ENCODE results near the gene TMEM232.
"Not testable (repeated sequence)": the region's sequence is repeated elsewhere in the genome, so short reads cannot be mapped to it uniquely, and the experiment has no call there.

The TMEM232 gene

DNA sequence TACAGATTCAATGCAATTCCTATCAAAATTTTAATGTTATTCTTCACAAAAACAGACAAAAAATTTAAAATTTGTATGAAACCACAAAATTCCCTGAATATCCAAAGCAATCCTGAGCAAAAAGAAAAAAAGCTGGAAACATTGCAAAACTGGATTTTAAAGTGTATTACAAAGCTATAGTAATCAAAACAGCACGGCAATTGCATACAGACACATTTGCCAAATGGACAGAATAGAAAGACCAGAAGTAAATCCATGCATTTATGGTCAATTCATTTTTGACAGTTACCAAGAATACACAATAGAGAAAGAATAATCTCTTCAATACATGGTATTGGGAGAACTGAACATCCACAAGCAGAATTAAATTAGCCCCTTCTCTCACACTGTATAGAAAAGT, 110.5 kb downstream of the TMEM232 start:
- DNase-seq = no peak

- no peak for DNase-seq
Measured at GRCh38 chr5:110612794-110613247, 113.7 kb downstream of the TMEM232 start.

DNA sequence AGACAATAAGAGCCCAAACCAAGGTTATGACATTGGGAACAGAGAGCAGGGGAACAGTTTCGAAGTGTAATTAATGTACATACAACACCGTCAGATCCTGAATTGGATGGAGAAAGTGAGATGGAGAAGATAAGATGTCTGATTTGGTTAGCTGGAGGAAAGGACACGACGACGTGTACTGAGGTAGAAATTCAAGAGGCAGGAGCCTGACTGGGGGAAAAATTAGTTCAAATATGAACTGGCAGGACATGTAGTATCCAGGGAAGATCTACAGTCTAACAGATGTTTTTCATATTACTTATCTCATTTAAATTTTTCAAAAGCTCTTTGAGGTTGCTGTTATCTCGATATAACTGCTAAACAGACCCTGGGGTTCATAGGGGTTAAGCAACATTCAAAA, 114.7 kb downstream of the TMEM232 start:
- DNase-seq = no peak

GRCh38 chr5:110594866-110595265, 131.6 kb downstream of the TMEM232 start:
- no peak for DNase-seq

DNA sequence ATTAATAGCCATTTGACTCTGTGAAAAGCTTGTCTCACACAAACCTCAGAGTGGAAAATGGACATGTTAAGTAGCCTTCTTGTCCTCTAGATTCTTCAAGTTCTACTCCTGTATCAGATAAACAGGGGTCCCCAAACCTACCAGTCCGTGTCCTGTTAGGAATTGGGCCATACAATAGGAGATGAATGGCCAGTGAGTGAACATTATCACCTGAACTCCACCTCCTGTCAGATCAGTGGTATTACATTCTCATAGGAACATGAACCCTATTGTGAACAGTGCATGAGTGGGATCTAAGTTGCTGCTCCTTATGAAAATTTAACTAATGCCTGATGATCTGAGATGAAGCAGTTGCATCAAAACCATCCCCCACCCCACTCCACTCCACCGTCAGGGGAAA, 136.3 kb downstream of the TMEM232 start:
- DNase-seq = peak; percentile 3

DNA sequence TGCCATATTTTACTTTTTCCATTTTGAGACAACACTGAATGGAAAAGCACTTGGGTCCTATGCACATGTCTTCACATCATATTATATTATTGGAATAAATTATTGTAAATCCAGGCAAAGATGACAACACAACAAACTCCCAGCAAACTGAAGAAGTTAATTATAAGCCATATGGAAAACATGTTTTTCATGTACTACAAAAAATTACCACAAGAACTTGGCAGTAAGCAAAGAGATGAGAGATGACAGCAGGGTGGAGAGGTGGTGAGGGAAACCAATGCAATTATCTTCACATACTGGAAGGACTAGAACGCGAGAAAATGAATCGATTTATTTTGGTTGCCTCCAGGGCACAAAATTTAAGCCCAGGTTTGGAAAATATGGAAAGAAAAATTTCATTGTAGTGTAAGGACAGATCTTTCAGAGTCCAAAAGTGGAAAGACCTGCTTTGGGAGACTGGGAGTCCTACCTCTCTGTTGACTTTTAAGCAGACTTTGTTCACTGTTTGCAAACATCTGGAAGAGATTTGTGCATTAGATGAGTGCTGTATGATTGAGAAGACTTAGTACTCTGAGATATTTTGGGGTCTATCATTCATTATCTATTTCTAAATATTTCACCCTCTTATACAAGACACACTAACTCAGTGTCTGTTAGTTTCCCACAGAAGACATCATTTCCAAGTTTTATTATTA, 138.0 kb downstream of the TMEM232 start:
- DNase-seq = no peak

DNA sequence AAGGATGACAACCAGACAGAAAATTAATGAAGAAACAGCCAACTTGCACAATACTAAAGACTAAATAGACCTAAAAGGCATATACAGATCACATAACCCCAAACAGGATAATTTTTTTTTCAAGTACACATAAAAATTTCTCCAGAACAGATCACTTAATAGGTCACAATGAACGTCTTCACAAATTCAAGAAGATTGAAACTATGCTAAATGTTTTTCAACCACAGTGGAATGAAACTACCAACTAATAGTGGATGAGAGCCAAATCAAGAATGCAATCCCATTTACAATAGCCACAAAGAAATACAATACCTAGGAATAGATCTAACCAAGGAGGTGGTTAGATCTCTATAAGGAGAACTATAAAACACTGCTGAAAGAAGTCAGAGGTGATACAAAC, 145.8 kb downstream of the TMEM232 start:
- no peak for DNase-seq

- no peak for DNase-seq
Measured at GRCh38 chr5:110572729-110573128, 153.7 kb downstream of the TMEM232 start.

GRCh38 chr5:110562191-110562590, 164.3 kb downstream of the TMEM232 start:
- DNase-seq = no peak

DNA sequence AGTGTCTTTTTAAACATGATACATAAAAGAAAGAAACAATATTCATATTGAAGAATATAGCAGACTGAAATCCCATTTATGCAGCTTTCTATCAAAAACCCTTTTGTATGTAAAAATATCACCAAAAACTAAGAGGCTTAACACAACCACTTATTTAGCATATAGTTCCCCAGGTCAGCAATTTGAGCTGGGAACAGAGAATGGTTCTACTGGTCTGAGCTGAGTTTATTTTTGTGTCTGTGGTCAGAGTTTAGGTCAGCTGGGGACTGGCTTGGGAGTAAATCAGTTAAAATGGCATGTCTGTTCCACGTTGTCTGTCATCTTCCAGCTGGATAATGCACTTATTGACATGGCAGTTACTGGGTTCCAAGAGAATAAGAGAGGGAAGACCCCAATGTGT, 165.0 kb downstream of the TMEM232 start:
- DNase-seq = no peak

DNA sequence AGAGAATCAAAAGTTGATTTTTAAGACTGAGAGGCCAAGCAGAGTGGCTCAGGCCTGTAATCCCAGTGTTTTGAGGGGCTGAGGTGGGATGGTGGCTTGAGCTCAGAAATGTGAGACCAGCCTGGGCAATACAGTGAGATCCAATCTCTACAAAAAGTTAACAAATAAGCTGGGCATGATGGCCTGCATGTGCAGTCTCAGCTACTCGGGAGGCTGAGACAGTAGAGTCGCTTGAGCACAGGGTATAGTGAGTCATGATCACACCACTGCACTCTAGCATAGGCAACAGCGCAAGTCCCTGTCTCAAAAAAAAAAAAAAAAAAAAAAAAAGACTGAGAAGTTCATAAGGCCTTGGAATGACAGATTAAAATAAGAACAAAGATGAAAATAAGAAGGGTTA, 177.2 kb downstream of the TMEM232 start:
- no peak for DNase-seq

- DNase-seq = no peak
Measured at GRCh38 chr5:110548171-110548570, 178.3 kb downstream of the TMEM232 start.

- no peak for DNase-seq
Measured at GRCh38 chr5:110547495-110547894, 179.0 kb downstream of the TMEM232 start.

DNA sequence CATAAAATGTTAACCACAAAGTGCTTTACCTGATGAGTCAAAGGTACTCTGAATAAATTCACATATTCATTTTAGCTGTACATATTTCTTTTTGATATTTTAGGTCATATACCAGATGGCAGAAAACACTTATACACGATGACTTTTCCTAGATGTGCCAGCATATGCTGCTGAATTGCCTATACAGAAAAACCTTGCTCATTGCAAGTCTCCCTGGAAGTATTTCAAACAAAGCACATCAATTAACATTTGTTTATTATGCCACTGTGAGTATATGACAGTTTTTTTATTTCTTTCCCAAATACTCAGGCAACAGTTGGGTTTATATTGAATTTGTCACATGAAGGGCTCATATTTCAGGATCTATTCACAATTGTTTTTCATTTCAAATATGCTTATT, 180.8 kb downstream of the TMEM232 start:
- DNase-seq = no peak

GRCh38 chr5:110544603-110545002, 181.9 kb downstream of the TMEM232 start:
- DNase-seq = no peak

DNA sequence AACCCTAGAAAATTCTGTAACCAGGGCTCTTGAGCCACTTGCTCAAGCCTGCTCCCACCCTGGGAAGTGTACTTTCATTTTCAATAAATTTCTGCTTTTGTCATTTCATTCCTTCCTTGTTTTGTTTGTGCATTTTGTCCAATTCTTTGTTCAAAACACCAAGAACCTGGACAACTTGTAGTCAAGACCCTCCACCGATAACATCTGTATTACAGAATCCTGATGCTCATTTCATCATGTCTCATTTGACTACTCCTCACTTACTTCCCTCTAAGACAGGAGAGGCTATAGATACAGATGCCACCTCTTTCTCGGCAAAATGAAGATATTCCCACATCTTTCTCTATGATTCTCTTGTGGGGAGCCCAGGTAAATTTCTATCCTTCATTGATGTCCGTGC, 183.5 kb downstream of the TMEM232 start:
- no peak for DNase-seq

DNA sequence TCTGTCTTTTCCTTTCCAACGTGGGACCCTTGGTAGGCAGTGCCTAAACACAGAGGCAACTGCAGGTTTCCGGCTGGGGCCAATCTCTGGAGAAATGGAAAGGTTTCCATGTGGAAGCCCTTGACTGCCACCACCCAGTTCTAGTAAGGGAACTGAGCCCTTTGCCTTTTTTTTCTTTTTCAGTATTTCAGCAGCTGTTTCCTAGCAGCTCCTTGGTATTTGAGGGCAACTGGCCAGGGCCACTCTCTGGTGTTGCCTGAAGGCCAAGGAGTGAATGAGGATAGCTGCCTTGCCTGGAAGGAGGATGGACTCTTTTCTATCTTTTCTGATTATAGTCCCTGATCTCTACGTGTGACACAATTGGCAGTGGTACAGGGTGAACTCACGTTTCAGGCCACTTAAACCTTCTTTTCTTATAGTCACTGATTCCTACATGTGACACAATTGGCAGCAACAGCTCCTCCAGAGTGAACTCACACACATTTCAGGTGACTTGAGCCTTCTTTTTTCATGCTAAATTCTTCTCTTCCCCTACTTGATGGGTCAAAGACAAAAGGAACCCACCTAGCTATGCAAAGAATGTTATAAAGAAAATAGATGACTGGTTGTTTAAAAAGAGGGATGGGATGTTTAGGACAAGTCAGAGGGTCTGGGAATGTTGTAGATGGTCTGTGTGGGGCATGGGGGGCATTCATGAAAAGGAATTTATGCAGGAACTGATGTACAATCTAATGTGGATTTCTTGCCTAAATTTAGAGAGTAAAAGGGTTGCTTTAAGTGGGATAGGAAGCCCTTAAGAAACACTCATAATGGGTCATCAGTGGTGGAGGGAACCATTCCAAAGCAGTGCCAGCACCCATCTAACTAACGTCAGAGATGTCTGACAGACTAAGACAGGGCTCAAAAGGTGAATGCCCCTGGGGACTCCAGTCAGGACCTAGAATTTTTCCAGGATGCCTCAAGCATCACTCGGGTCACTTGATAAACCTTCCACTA, 190.1 kb downstream of the TMEM232 start:
- no peak for DNase-seq

DNA sequence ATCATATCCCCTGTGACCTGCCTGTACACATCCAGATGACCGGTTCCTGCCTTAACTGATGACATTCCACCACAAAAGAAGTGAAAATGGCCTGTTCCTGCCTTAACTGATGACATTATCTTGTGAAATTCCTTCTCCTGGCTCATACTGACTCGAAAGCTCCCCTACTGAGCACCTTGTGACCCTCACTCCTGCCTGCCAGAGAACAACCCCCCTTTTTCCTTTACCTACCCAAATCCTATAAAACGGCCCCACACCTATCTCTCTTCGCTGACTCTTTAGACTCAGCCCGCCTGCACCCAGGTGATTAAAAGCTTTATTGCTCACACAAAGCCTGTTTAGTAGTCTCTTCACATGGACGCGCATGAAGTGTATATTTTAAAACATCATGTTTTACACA, 191.3 kb downstream of the TMEM232 start:
- DNase-seq = not testable (repeated sequence)

GRCh38 chr5:110525762-110526161, 200.7 kb downstream of the TMEM232 start:
- no peak for DNase-seq

DNA sequence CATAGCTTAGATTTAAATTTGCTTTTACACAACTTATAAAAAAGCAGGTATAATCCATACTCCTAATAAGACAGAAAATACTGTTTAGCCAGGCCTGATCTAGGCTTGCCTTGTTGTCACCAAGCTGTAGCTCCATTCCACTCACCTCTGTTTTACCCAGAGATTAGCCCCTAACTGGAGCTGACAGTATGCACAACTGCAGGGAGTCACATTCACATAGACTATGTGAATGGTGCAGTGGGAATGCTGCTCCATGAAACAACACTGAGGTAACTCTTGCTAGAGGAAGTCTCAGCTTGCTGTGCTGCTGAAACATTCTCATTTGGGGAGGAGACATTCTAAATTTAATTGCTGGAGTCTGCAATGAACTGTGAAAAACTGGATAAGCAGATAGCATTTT, 209.1 kb downstream of the TMEM232 start:
- DNase-seq = no peak

DNA sequence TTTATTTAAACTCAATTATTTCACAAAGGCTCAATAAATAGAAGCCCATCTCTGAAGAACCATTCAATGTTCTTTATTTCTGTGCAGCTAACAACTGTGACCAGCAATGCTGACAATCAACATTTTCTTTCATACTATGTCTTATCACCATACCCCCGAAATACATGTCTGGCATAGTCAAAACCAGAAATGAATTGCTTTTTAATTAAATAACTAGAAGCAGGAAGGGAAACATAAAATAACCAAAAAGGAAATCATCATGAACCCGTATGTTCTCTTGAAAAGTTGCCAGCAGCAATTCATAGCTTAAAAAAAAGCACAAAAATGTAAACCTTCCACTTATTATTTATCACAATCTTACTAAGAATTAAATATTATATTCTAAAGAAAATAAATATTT, 212.4 kb downstream of the TMEM232 start:
- no peak for DNase-seq

GRCh38 chr5:110512266-110512665, 214.2 kb downstream of the TMEM232 start:
- DNase-seq = no peak

GRCh38 chr5:110510146-110510545, 216.3 kb downstream of the TMEM232 start:
- DNase-seq = no peak

DNA sequence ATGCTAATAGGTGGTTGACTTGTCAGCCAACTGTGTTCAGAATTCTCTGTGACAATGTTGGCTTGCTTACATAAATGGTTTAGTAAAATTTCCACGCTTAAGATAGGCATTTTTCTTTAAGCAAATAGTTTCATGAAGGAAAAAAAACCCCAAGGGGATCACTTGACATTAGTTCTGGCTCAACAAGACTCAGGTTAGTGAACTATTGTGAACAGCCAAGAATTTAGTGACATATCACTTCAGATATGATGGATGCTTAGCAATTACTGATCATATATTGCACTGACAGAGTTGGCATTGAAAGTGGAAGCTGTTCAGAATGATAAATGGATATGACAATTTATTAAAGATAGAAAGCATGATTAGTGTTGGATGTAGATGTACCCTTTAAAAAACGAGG, 218.5 kb downstream of the TMEM232 start:
- no peak for DNase-seq
